Sigmoid colon (tissue), 7 donors: ENCODE data around the gene UBE3C. TPM values are rescaled to one million over a fixed set of nuclear protein-coding genes. Genes with fewer than 3 reads are reported as not detected.

Experiments
- DNase-seq: peaks from one replicate; pipeline ENCODE4 v3.0.0-alpha.2; 2019
- H3K27ac ChIP-seq, 4 donors: fragments of 200-600 bp; sonication (generic); one replicate each; pipeline ENCODE4 v1.5.1; 2016 to 2019; ENCODE audit warnings: mild to moderate bottlenecking in 1 of 4
- H3K27me3 ChIP-seq, 3 donors: fragments of 200-600 bp; sonication (generic); one replicate each; pipeline ENCODE4 v1.5.1; 2019; ENCODE audit warnings: mild to moderate bottlenecking in 1 of 3
- H3K36me3 ChIP-seq, 4 donors: fragments of 200-600 bp; sonication (generic); one replicate each; pipeline ENCODE4 v1.5.1; 2016 to 2019
- H3K4me1 ChIP-seq, 4 donors: fragments of 200-600 bp; sonication (generic); one replicate each; pipeline ENCODE4 v1.5.1; 2017 to 2019
- H3K4me3 ChIP-seq, 4 donors: fragments of 200-600 bp; sonication (generic); one replicate each; pipeline ENCODE4 v1.5.1; 2017 to 2019; ENCODE audit warnings: mild to moderate bottlenecking in 2 of 4, moderate library complexity in 1 of 4
- H3K9me3 ChIP-seq, 4 donors: fragments of 200-600 bp in 3 of 4; sonication (generic) in 3 of 4; one replicate each; pipeline versions ENCODE4 v1.5.1 to v1.6.1; 2013 to 2019
- EP300 ChIP-seq, 4 donors: sonication (generic); formaldehyde crosslinking; IDR thresholded peaks; one replicate each; pipeline ENCODE4 v1.6.1; 2017; ENCODE audit warnings: antibody characterized with exemption in 4 of 4
- POLR2A ChIP-seq, 2 donors: fragments of 450-650 bp; IDR thresholded peaks; one replicate each; pipeline ENCODE4 v1.6.1; 2016; ENCODE audit warnings: antibody characterized with exemption in 2 of 2, mild to moderate bottlenecking in 2 of 2, moderate library complexity in 2 of 2
- POLR2AphosphoS5 ChIP-seq, 4 donors: sonication (generic); formaldehyde crosslinking; IDR thresholded peaks; one replicate each; pipeline ENCODE4 v1.6.1; 2017; ENCODE audit warnings: antibody characterized with exemption in 4 of 4
- WGBS, 2 donors: extraction: QIAGEN DNeasy Blood & Tissue Kit; methylation state at CpG; one replicate each; pipeline ENCODE4 v1.1.7; 2013; 5-methylcytosine and 5-hydroxymethylcytosine counted together
- intact Hi-C: fragments of 100-400 bp; cut with DNase I; formaldehyde crosslinking; loops from one replicate; pipeline ENCODE4 v1.15.1; 2023
- polyA plus RNA-seq, 3 donors: library from polyadenylated mRNA; stranded (reverse); fragments of 200-250 nt; gene quantifications; one replicate each; pipeline ENCODE4 v1.2.3, GENCODE V29; 2013
- small RNA-seq, 3 donors: library from RNA; depleted of rRNA; stranded (forward); fragments of <200 nt; gene quantifications; one replicate each; pipeline ENCODE3, GENCODE V24; 2016
- total RNA-seq, 4 donors: library from RNA; depleted of rRNA; stranded (reverse); fragments of >200 nt; gene quantifications; one replicate each; pipeline ENCODE4 v1.1.0, GENCODE V29; 2016
- donor health status: healthy with polysubstance abuse.
- donor health status: Bipolar disorder and iron deficiency.
- donor health status: healthy.

UBE3C gene
- total and polyA plus RNA-seq, 7 donors, result 21.0 to 84.2 (median 55.7) TPM

DNA sequence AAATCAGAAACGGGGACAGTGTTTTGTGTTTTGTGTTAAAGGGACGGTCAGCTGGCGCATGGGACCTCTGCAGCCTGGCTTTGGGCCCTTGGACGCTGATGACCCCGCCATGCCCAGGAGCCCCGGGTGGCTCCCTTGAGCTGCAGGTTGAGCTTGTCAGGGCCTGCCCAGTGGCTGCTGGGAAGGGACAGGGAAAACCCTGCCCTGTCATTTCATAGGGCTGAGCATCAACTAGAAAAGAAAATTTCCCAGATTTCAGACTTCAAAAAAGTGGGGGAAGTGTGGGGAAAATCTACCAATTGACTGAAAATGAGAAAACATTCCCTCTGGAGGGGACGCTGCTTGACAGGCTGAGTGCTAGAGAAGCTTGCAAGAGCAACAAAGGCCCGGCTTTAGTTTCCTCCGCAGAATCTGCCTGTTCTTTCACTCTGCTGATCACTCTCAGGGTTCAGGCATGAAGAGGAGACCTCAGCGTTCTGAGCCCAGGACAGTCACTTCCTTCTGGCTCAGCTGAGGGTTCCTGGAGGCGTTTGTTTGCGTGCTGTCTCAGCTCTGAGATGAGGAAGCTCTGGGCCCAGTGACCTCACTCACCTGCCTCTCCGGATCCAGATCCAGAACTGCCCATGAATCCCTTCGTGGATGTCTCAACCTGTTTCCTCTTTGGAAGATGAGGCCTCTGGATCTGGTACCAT is 179.4 kb downstream of the UBE3C start:
- no peak for DNase-seq
- intact Hi-C loops, result no loop called here
- no peaks in the 10 kb centered on the region for H3K9me3 ChIP-seq
- H3K27ac ChIP-seq, result no peak overlapping the region
- 55 to 64% methylated on average over 14 of the region's 14 CpGs for WGBS, 2 donors
- no peaks in the 10 kb centered on the region for H3K36me3 ChIP-seq
- H3K4me1 ChIP-seq, result no peaks in the 10 kb centered on the region
- no peaks in the 10 kb centered on the region for H3K27me3 ChIP-seq
- no peak overlapping the region for H3K4me3 ChIP-seq
- no peak for TF ChIP-seq POLR2AphosphoS5 (IDR thresholded peaks at IDR 0.05)
- TF ChIP-seq POLR2A (IDR thresholded peaks at IDR 0.05), result no peak
- TF ChIP-seq EP300 (IDR thresholded peaks at IDR 0.05), result no peak

Small RNA genes lying within 50 kb of the gene (small RNA-seq; reads per million reads assigned to genes)
- gene AC004975.1, result 0 reads per million in 3 donors

Other genes starting within 250 kb of the UBE3C start
- gene LMBR1, start 245.7 kb upstream of the UBE3C start, total RNA-seq, result 10 to 100 TPM; 43.9 to 60.9 (median 51.2) TPM
- 10 to 100 TPM in 1 of 3 donors, 1 to 10 TPM in 2; 2.5 to 18.1 (median 6.6) TPM for gene LMBR1, start 245.7 kb upstream of the UBE3C start, polyA plus RNA-seq
- gene NOM1, start 189.2 kb upstream of the UBE3C start, total RNA-seq, result 10 to 100 TPM; 14.1 to 19.1 (median 17.2) TPM
- 10 to 100 TPM in 1 of 3 donors, 1 to 10 TPM in 2; 1.8 to 11.2 (median 4.6) TPM for gene NOM1, start 189.2 kb upstream of the UBE3C start, polyA plus RNA-seq
- gene MNX1, start 128.3 kb upstream of the UBE3C start, total RNA-seq, result not detected
- gene MNX1, start 128.3 kb upstream of the UBE3C start, polyA plus RNA-seq, result 1 to 10 TPM; 4.2 to 5.3 (median 4.2) TPM
- 100 to 1,000 TPM; 120 to 145 (median 129) TPM for gene DNAJB6, start 198.1 kb downstream of the UBE3C start, total RNA-seq
- gene DNAJB6, start 198.1 kb downstream of the UBE3C start, polyA plus RNA-seq, result 10 to 100 TPM; 71.5 to 93.9 (median 93.4) TPM